H9 (cell line): ENCODE results near the gene BIN1. TPM values are rescaled to one million over a fixed set of nuclear protein-coding genes. Genes with fewer than 3 reads are reported as not detected.

ENCODE experiments used
- DNase-seq: peaks from one replicate; pipeline ENCODE4 v3.0.0-alpha.2; 2017
- H2AFZ ChIP-seq: one replicate; pipeline ENCODE4 v1.6.1; 2013; ENCODE audit warnings: mild to moderate bottlenecking, low read length, control low read depth, moderate library complexity
- H2AK5ac ChIP-seq: 2 replicates; pipeline ENCODE4 v1.6.1; 2013; ENCODE audit warnings: low read length, control low read depth, mixed read lengths; ENCODE audit not compliant: insufficient read length
- H2BK120ac ChIP-seq: one replicate; pipeline ENCODE4 v1.6.1; 2013; ENCODE audit warnings: low read depth, mild to moderate bottlenecking, low read length, control low read depth, inconsistent platforms; ENCODE audit not compliant: poor library complexity, severe bottlenecking
- H2BK12ac ChIP-seq: 2 replicates; pipeline ENCODE4 v1.6.1; 2013; ENCODE audit warnings: low read length, control low read depth, mixed read lengths, low read depth; ENCODE audit not compliant: insufficient read length
- H2BK15ac ChIP-seq: 2 replicates; pipeline ENCODE4 v1.6.1; 2013; ENCODE audit warnings: low read depth, low read length, control low read depth
- H2BK20ac ChIP-seq: one replicate; pipeline ENCODE4 v1.6.1; 2013; ENCODE audit warnings: low read depth, mild to moderate bottlenecking, low read length, control low read depth, inconsistent platforms; ENCODE audit not compliant: poor library complexity, severe bottlenecking
- H2BK5ac ChIP-seq: 2 replicates; pipeline ENCODE4 v1.6.1; 2013; ENCODE audit warnings: low read length, control low read depth, mixed read lengths; ENCODE audit not compliant: insufficient read length
- H3K14ac ChIP-seq: 2 replicates; pipeline ENCODE4 v1.6.1; 2013; ENCODE audit warnings: low read length, control low read depth; ENCODE audit not compliant: insufficient read depth
- H3K18ac ChIP-seq: 2 replicates; pipeline ENCODE4 v1.6.1; 2013; ENCODE audit warnings: low read depth, mild to moderate bottlenecking, mixed read lengths, low read length, control low read depth; ENCODE audit not compliant: insufficient read length
- H3K23ac ChIP-seq: 2 replicates; pipeline ENCODE4 v1.6.1; 2013; ENCODE audit warnings: low read length, control low read depth, mixed read lengths, low read depth; ENCODE audit not compliant: insufficient read length
- H3K23me2 ChIP-seq: 2 replicates; pipeline ENCODE4 v1.6.1; 2013; ENCODE audit warnings: low read depth, mild to moderate bottlenecking, mixed read lengths, low read length, control low read depth; ENCODE audit not compliant: insufficient read length, poor library complexity, severe bottlenecking
- H3K27ac ChIP-seq: 2 replicates; pipeline ENCODE4 v1.5.1; 2013; ENCODE audit warnings: low read length, control low read depth, mixed read lengths, low read depth; ENCODE audit not compliant: insufficient read length
- H3K27me3 ChIP-seq: 2 replicates; pipeline ENCODE4 v1.6.1; 2013; ENCODE audit warnings: low read length, control low read depth, inconsistent platforms; ENCODE audit not compliant: insufficient read depth
- H3K4ac ChIP-seq: 2 replicates; pipeline ENCODE4 v1.6.1; 2013; ENCODE audit warnings: low read depth, mild to moderate bottlenecking, control low read depth, inconsistent platforms, low read length, moderate library complexity
- H3K4me1 ChIP-seq: 2 replicates; pipeline ENCODE4 v1.6.1; 2013; ENCODE audit warnings: low read length, control low read depth, inconsistent platforms; ENCODE audit not compliant: insufficient read depth
- H3K4me2 ChIP-seq: 2 replicates; pipeline ENCODE4 v1.6.1; 2013; ENCODE audit warnings: low read length, control low read depth, mixed read lengths; ENCODE audit not compliant: insufficient read length, insufficient read depth
- H3K56ac ChIP-seq: 2 replicates; pipeline ENCODE4 v1.6.1; 2013; ENCODE audit warnings: low read depth, mild to moderate bottlenecking, mixed read lengths, low read length, control low read depth; ENCODE audit not compliant: insufficient read length
- H3K79me1 ChIP-seq: 2 replicates; pipeline ENCODE4 v1.6.1; 2013; ENCODE audit warnings: low read depth, mild to moderate bottlenecking, moderate library complexity, low read length, control low read depth, inconsistent platforms; ENCODE audit not compliant: insufficient read depth, poor library complexity, severe bottlenecking
- H3K79me2 ChIP-seq: 2 replicates; pipeline ENCODE4 v1.6.1; 2013; ENCODE audit warnings: low read length, control low read depth, inconsistent platforms; ENCODE audit not compliant: insufficient read depth
- H3K9ac ChIP-seq: 2 replicates; pipeline ENCODE4 v1.6.1; 2013; ENCODE audit warnings: low read length, control low read depth, mixed read lengths; ENCODE audit not compliant: insufficient read length; ENCODE audit errors: extremely low read depth
- H3K9me3 ChIP-seq: one replicate; pipeline ENCODE4 v1.6.1; 2013; ENCODE audit warnings: low read depth, low read length, inconsistent platforms; ENCODE audit not compliant: control insufficient read depth
- H3T11ph ChIP-seq: one replicate; pipeline ENCODE4 v1.6.1; 2013; ENCODE audit warnings: mild to moderate bottlenecking, low read length, control low read depth, inconsistent platforms
- H4K20me1 ChIP-seq: one replicate; pipeline ENCODE4 v1.6.1; 2013; ENCODE audit not compliant: control insufficient read depth, insufficient read length, insufficient read depth
- H4K5ac ChIP-seq: 2 replicates; pipeline ENCODE4 v1.6.1; 2013; ENCODE audit warnings: low read depth, mild to moderate bottlenecking, mixed read lengths, low read length, control low read depth; ENCODE audit not compliant: insufficient read length
- H4K8ac ChIP-seq: replicated peaks from 2 replicates; pipeline ENCODE4 v1.6.1; 2013; ENCODE audit warnings: low read length, control low read depth, mixed read lengths, low read depth; ENCODE audit not compliant: insufficient read length
- H4K91ac ChIP-seq: 2 replicates; pipeline ENCODE4 v1.6.1; 2013; ENCODE audit warnings: low read depth, mild to moderate bottlenecking, moderate library complexity, mixed read lengths, low read length, control low read depth; ENCODE audit not compliant: insufficient read length
- H3K27ac Mint-ChIP-seq, 3 experiments: 2 replicates in 2 of 3; 3 replicates in 1 of 3; pipeline ENCODE4 v1.8.0; 2020 to 2021; ENCODE audit warnings: mixed read lengths in 3 of 3, mild to moderate bottlenecking in 1 of 3, moderate library complexity in 1 of 3
- H3K27me3 Mint-ChIP-seq: 2 replicates; pipeline ENCODE4 v1.8.0; 2021; ENCODE audit warnings: low read depth, mild to moderate bottlenecking, moderate library complexity, mixed read lengths
- H3K36me3 Mint-ChIP-seq, 3 experiments: 2 replicates in 2 of 3; 3 replicates in 1 of 3; pipeline ENCODE4 v1.8.0; 2020 to 2021; ENCODE audit warnings: low read depth in 3 of 3, mixed read lengths in 3 of 3; ENCODE audit not compliant: insufficient read depth in 1 of 3
- H3K4me1 Mint-ChIP-seq, 2 experiments: 2 replicates each; pipeline ENCODE4 v1.8.0; 2020; ENCODE audit warnings: mixed read lengths in 2 of 2
- H3K4me3 Mint-ChIP-seq, 2 experiments: 2 replicates in 1 of 2; 3 replicates in 1 of 2; pipeline ENCODE4 v1.8.0; 2020 to 2021; ENCODE audit warnings: mild to moderate bottlenecking in 2 of 2, mixed read lengths in 2 of 2, moderate library complexity in 1 of 2
- H3K9me3 Mint-ChIP-seq, 2 experiments: 2 replicates in 1 of 2; 3 replicates in 1 of 2; pipeline ENCODE4 v1.8.0; 2020; ENCODE audit warnings: mild to moderate bottlenecking in 2 of 2, mixed read lengths in 2 of 2, moderate library complexity in 1 of 2
- CTCF ChIP-seq: fragments of 200-600 bp; sonication (generic); conservative IDR thresholded peaks from 3 replicates; pipeline ENCODE4 v1.8.0; 2021; ENCODE audit warnings: antibody characterized with exemption, mild to moderate bottlenecking
- WGBS: extraction: QIAGEN DNeasy Blood & Tissue Kit; methylation state at CpG from one replicate; pipeline ENCODE4 v1.1.7; 2013; ENCODE audit warnings: missing lambda C conversion rate, low lambda C conversion rate, mixed read lengths; ENCODE audit not compliant: insufficient read length; ENCODE audit errors: extremely low coverage; 5-methylcytosine and 5-hydroxymethylcytosine counted together
- total RNA-seq: library from RNA; stranded (reverse); gene quantifications from 2 replicates; pipeline ENCODE4 v1.2.1, GENCODE V29; 2021

BIN1 gene
- total RNA-seq, 1 experiment from 2014 or later, result 32.0 TPM

GRCh38 chr2:127043367-127044164 lies 63.4 kb downstream of the BIN1 start:
- Histone ChIP-seq H2AFZ (no peak overlapping the region), H4K8ac (peak overlapping the region; percentile 68), H3K23ac (no peak overlapping the region), H3K4me2 (no peak overlapping the region), H4K5ac (no peak overlapping the region), H2BK15ac (no peak overlapping the region), H3K4me1 (no peaks in the 10 kb centered on the region; the same call in 1 of the 2 replicates), H3K9me3 (no peaks in the 10 kb centered on the region), H3K4ac (no peak overlapping the region), H4K91ac (no peak overlapping the region), H3T11ph (no peak overlapping the region), H2BK120ac (no peak overlapping the region), H3K18ac (peak overlapping the region; percentile 22), H3K79me2 (no peaks in the 10 kb centered on the region), H2BK12ac (no peak overlapping the region), H2AK5ac (no peak overlapping the region), H3K9ac (no peak overlapping the region), H3K14ac (no peak overlapping the region), H2BK20ac (no peak overlapping the region), H3K27me3 (no peaks in the 10 kb centered on the region), H3K27ac (no peak overlapping the region), H4K20me1 (no peaks in the 10 kb centered on the region), H3K56ac (no peak overlapping the region), H3K79me1 (no peaks in the 10 kb centered on the region), H2BK5ac (no peak overlapping the region), H3K23me2 (no peaks in the 10 kb centered on the region)
- H3K4me1 Mint-ChIP-seq, result no peaks in the 10 kb centered on the region
- H3K27me3 Mint-ChIP-seq, result peaks cover 3% of the 10 kb centered on the region; the same call in 1 of the 2 replicates
- H3K36me3 Mint-ChIP-seq, result peaks cover 0 to 4% (median 0%) of the 10 kb centered on the region in 3 experiments; a peak in 2 of 7 replicates
- no peak for TF ChIP-seq CTCF
- WGBS, result 100% methylated on average over 8 of the region's 27 CpGs
- no peak overlapping the region for H3K4me3 Mint-ChIP-seq
- no peak for DNase-seq
- H3K9me3 Mint-ChIP-seq, result no peaks in the 10 kb centered on the region
- H3K27ac Mint-ChIP-seq, result no peak overlapping the region
